IMR-90 (cell line): ENCODE results near the gene FGGY. TPM values are rescaled to one million over a fixed set of nuclear protein-coding genes. Genes with fewer than 3 reads are reported as not detected.

Source experiments
- ATAC-seq: fragments of 200-7000 bp; cut with Tn5 transposase; 2 replicates; pipeline ENCODE4 v1.9.1; 2020; ENCODE audit warnings: low read depth, mild to moderate bottlenecking, moderate library complexity
- BruUV-seq: library from RNA; stranded (reverse); fragments of 400-500 nt; replicated peaks from 2 replicates; lab custom pipeline; 2021; lab: Mats Ljungman, UMichigan
- CTCF ChIA-PET: fragments of 300-600 bp; formaldehyde crosslinking; extraction: SDS; loops from one replicate; lab custom pipeline; 2021; ENCODE audit warnings: antibody characterized with exemption; lab: Yijun Ruan, JAX
- POLR2A ChIA-PET: fragments of 300-600 bp; sonication (Branson Sonifier 250); formaldehyde crosslinking; loops from one replicate; lab custom pipeline; 2022; ENCODE audit warnings: antibody characterized with exemption; ENCODE audit not compliant: unreplicated experiment; lab: Charles Lee
- DNase-seq: peaks from one replicate; pipeline ENCODE4 v3.0.0; 2013
- H2AFZ ChIP-seq: replicated peaks from 2 replicates; pipeline ENCODE3; 2013; ENCODE audit warnings: low read length, mild to moderate bottlenecking; ENCODE audit not compliant: poor library complexity
- H2AK5ac ChIP-seq: 2 replicates; pipeline ENCODE4 v1.6.1; 2013; ENCODE audit warnings: low read depth, low read length, inconsistent platforms
- H2AK9ac ChIP-seq: replicated peaks from 2 replicates; pipeline ENCODE3; 2013; ENCODE audit warnings: mild to moderate bottlenecking, low read depth, low read length, moderate library complexity; ENCODE audit not compliant: poor library complexity
- H2BK120ac ChIP-seq: 2 replicates; pipeline ENCODE4 v1.6.1; 2013; ENCODE audit warnings: low read depth, low read length, inconsistent platforms
- H2BK15ac ChIP-seq: 3 replicates; pipeline ENCODE4 v1.6.1; 2013; ENCODE audit warnings: low read depth, low read length, inconsistent platforms
- H2BK20ac ChIP-seq: 2 replicates; pipeline ENCODE4 v1.6.1; 2013; ENCODE audit warnings: low read depth, mild to moderate bottlenecking, inconsistent platforms, low read length, moderate library complexity
- H2BK5ac ChIP-seq: 2 replicates; pipeline ENCODE4 v1.6.1; 2013; ENCODE audit warnings: mild to moderate bottlenecking, low read depth, low read length, inconsistent platforms; ENCODE audit not compliant: poor library complexity, severe bottlenecking
- H3K14ac ChIP-seq: replicated peaks from 2 replicates; pipeline ENCODE4 v1.6.1; 2013; ENCODE audit warnings: low read depth, low read length, inconsistent platforms
- H3K18ac ChIP-seq: 2 replicates; pipeline ENCODE4 v1.6.1; 2013; ENCODE audit warnings: low read depth, low read length, control low read depth
- H3K23ac ChIP-seq: 2 replicates; pipeline ENCODE4 v1.6.1; 2013; ENCODE audit warnings: low read depth, low read length, inconsistent platforms
- H3K27ac ChIP-seq: 2 replicates; pipeline ENCODE4 v1.5.1; 2013; ENCODE audit warnings: mild to moderate bottlenecking, control low read depth, low read length; ENCODE audit not compliant: insufficient read depth
- H3K27me3 ChIP-seq: 2 replicates; pipeline ENCODE4 v1.6.1; 2013; ENCODE audit warnings: low read length; ENCODE audit not compliant: control insufficient read depth, insufficient read depth
- H3K36me3 ChIP-seq: 2 replicates; pipeline ENCODE4 v1.6.1; 2013; ENCODE audit warnings: low read length, mixed read lengths; ENCODE audit not compliant: control insufficient read depth, insufficient read depth
- H3K4ac ChIP-seq: 2 replicates; pipeline ENCODE4 v1.6.1; 2013; ENCODE audit warnings: low read depth, low read length, inconsistent platforms
- H3K4me1 ChIP-seq: 2 replicates; pipeline ENCODE4 v1.6.1; 2013; ENCODE audit warnings: low read length, mixed read lengths; ENCODE audit not compliant: control insufficient read depth, insufficient read depth
- H3K4me2 ChIP-seq: 2 replicates; pipeline ENCODE4 v1.6.1; 2013; ENCODE audit warnings: low read depth, mild to moderate bottlenecking, control low read depth, low read length, moderate library complexity
- H3K4me3 ChIP-seq: 2 replicates; pipeline ENCODE4 v1.5.1; 2013; ENCODE audit warnings: low read depth, mild to moderate bottlenecking, control low read depth, low read length, moderate library complexity; ENCODE audit not compliant: insufficient read depth
- H3K56ac ChIP-seq: 2 replicates; pipeline ENCODE4 v1.6.1; 2013; ENCODE audit warnings: low read length, inconsistent platforms; ENCODE audit not compliant: insufficient read depth; ENCODE audit errors: extremely low read depth
- H3K79me1 ChIP-seq, 2 experiments: 2 replicates each; pipeline ENCODE4 v1.6.1; 2013; ENCODE audit warnings: low read length in 2 of 2, inconsistent platforms in 1 of 2, low read depth in 1 of 2
- H3K9ac ChIP-seq: 2 replicates; pipeline ENCODE4 v1.6.1; 2013; ENCODE audit warnings: low read depth, low read length, control low read depth
- H3K9me1 ChIP-seq: 2 replicates; pipeline ENCODE4 v1.6.1; 2013; ENCODE audit warnings: low read length, inconsistent platforms; ENCODE audit not compliant: insufficient read depth
- H3K9me3 ChIP-seq: 2 replicates; pipeline ENCODE4 v1.6.1; 2013; ENCODE audit warnings: low read length; ENCODE audit not compliant: control insufficient read depth, insufficient read depth
- H4K20me1 ChIP-seq: 2 replicates; pipeline ENCODE4 v1.6.1; 2013; ENCODE audit warnings: low read length, inconsistent platforms; ENCODE audit not compliant: insufficient read depth
- H4K5ac ChIP-seq: 2 replicates; pipeline ENCODE4 v1.6.1; 2013; ENCODE audit warnings: mild to moderate bottlenecking, low read depth, low read length, control low read depth
- H4K8ac ChIP-seq, 2 experiments: 2 replicates each; pipeline ENCODE4 v1.6.1; 2013; ENCODE audit warnings: low read depth in 2 of 2, low read length in 2 of 2, control low read depth in 1 of 2, inconsistent platforms in 1 of 2
- H4K91ac ChIP-seq: 2 replicates; pipeline ENCODE4 v1.6.1; 2013; ENCODE audit warnings: low read depth, low read length, inconsistent platforms; ENCODE audit not compliant: insufficient read depth
- BHLHE40 ChIP-seq: fragments of 150-350 bp; IDR thresholded peaks from 2 replicates; pipeline ENCODE4 v1.6.1; 2016; ENCODE audit warnings: mild to moderate bottlenecking, low read depth, low read length
- CEBPB ChIP-seq: IDR thresholded peaks from 2 replicates; pipeline ENCODE4 v1.6.1; 2012; ENCODE audit warnings: low read depth, low read length, improper control_type of control experiment
- CHD1 ChIP-seq: IDR thresholded peaks from 2 replicates; pipeline ENCODE4 v1.6.1; 2012; ENCODE audit warnings: low read depth, low read length, improper control_type of control experiment
- FOS ChIP-seq: fragments of 150-350 bp; IDR thresholded peaks from 2 replicates; pipeline ENCODE4 v1.6.1; 2016; ENCODE audit warnings: low read depth, low read length
- MAFK ChIP-seq: IDR thresholded peaks from 2 replicates; pipeline ENCODE4 v1.6.1; 2012; ENCODE audit warnings: low read depth, low read length, improper control_type of control experiment
- MXI1 ChIP-seq: IDR thresholded peaks from 2 replicates; pipeline ENCODE4 v1.6.1; 2012; ENCODE audit warnings: low read depth, mild to moderate bottlenecking, low read length, moderate library complexity, borderline replicate concordance
- NFE2L2 ChIP-seq: fragments of 150-350 bp; IDR thresholded peaks from 2 replicates; pipeline ENCODE4 v1.6.1; 2016; ENCODE audit warnings: low read depth, mild to moderate bottlenecking, low read length
- RAD21 ChIP-seq: IDR thresholded peaks from 2 replicates; pipeline ENCODE4 v1.6.1; 2012; ENCODE audit warnings: low read length, improper control_type of control experiment
- RCOR1 ChIP-seq: IDR thresholded peaks from 2 replicates; pipeline ENCODE4 v1.6.1; 2012; ENCODE audit warnings: mild to moderate bottlenecking, low read length, improper control_type of control experiment; ENCODE audit not compliant: insufficient replicate concordance
- RFX5 ChIP-seq: IDR thresholded peaks from 2 replicates; pipeline ENCODE4 v1.8.0; 2012; ENCODE audit warnings: low read depth, mild to moderate bottlenecking, low read length, moderate library complexity
- SMC3 ChIP-seq: fragments of 150-350 bp; IDR thresholded peaks from 2 replicates; pipeline ENCODE4 v1.6.1; 2016; ENCODE audit warnings: low read depth, mild to moderate bottlenecking, antibody characterized with exemption, low read length, moderate library complexity
- WGBS, 2 experiments: methylation state at CpG; one replicate each; pipeline versions ENCODE4 v1.1.5 to v1.1.7; 2013; ENCODE audit warnings: missing lambda C conversion rate in 2 of 2; ENCODE audit not compliant: insufficient read length in 1 of 2; ENCODE audit errors: extremely low coverage in 2 of 2; 5-methylcytosine and 5-hydroxymethylcytosine counted together
- dilution Hi-C: fragments of 300-500 bp; cut with HindIII; formaldehyde crosslinking; loops from one replicate; pipeline ENCODE4 v1.14.3; 2018; ENCODE audit warnings: low sequenced_read_pairs; ENCODE audit not compliant: unreplicated experiment
- in situ Hi-C: fragments of 300-500 bp; cut with MboI; formaldehyde crosslinking; loops from 3 replicates; pipeline ENCODE4 v1.14.3; 2019; ENCODE audit warnings: low sequenced_read_pairs, inconsistent platforms, mixed read lengths
- intact Hi-C: fragments of 100-400 bp; cut with micrococcal nuclease; formaldehyde crosslinking; loops from 2 replicates; pipeline ENCODE4 v1.10.0; 2022
- polyA plus RNA-seq, 3 experiments: library from polyadenylated mRNA; depleted of rRNA; stranded (reverse); fragments of >200 nt; gene quantifications; 2 replicates each; pipeline ENCODE4 v1.2.3, GENCODE V29; 2012; ENCODE audit warnings: low replicate concordance in 1 of 3
- total RNA-seq: library from RNA; depleted of rRNA; stranded (reverse); fragments of >200 nt; gene quantifications from 2 replicates; pipeline ENCODE4 v1.2.3, GENCODE V29; 2012
- TF ChIP-seq, protein P1 (sequence below): fragments of 150-350 bp; IDR thresholded peaks from 2 replicates; pipeline ENCODE4 v1.6.1; 2017; ENCODE audit warnings: mild to moderate bottlenecking, antibody characterized with exemption, low read length, low read depth
- TF ChIP-seq, protein P2 (sequence below): conservative IDR thresholded peaks from 2 replicates; pipeline ENCODE4 v1.5.1; 2012; ENCODE audit warnings: mild to moderate bottlenecking, low read depth, low read length, improper control_type of control experiment
- TF ChIP-seq, protein P3 (sequence below): fragments of 150-350 bp; IDR thresholded peaks from 2 replicates; pipeline ENCODE4 v1.6.1; 2016; ENCODE audit warnings: low read depth, mild to moderate bottlenecking, low read length, moderate library complexity, borderline replicate concordance

FGGY gene
- total and polyA plus RNA-seq, 2 of the 4 experiments (the other 2 are of a cell fraction) = 5.6 to 14.0 TPM

DNA sequence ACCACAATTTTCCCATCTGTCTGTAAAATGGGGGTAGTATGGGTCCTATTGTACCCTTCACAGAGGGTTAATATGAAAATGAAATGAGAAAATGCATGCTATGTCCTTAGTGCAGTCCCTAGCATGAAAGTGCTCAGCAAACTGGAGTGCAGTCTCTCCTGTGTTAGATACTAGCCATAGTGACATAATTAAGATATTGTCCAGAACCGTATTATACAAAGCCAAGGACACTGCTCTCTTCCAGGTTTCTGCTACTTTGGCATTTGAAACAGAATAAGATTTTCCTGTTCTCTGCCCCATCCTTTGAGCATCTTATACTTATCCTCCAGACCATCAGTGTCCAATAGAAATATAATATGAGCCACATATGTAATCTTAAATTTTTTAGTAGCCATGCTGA is 213.4 kb downstream of the FGGY start:
- Histone ChIP-seq H3K36me3 (no peaks in the 10 kb centered on the region), H3K56ac (no peak overlapping the region), H2BK5ac (no peak overlapping the region), H3K18ac (no peak overlapping the region), H3K4me2 (no peak overlapping the region), H3K27me3 (no peaks in the 10 kb centered on the region), H3K79me1 (no peaks in the 10 kb centered on the region), H2AK9ac (no peak overlapping the region), H3K4me1 (no peaks in the 10 kb centered on the region; the same call in 1 of the 2 replicates), H3K9me1 (peaks cover 3% of the 10 kb centered on the region; the same call in 1 of the 2 replicates), H2AFZ (no peak overlapping the region), H4K20me1 (no peaks in the 10 kb centered on the region), H3K23ac (no peak overlapping the region), H3K4ac (no peak overlapping the region), H2BK15ac (no peak overlapping the region), H3K4me3 (no peak overlapping the region), H4K8ac (no peak overlapping the region), H3K14ac (no peak overlapping the region), H3K9me3 (no peaks in the 10 kb centered on the region), H2BK20ac (no peak overlapping the region), H3K27ac (no peak overlapping the region), H3K9ac (no peak overlapping the region), H2AK5ac (no peak overlapping the region), H4K91ac (no peak overlapping the region), H4K5ac (no peak overlapping the region), H2BK120ac (no peak overlapping the region)
- in situ Hi-C loops (no loop called here), dilution Hi-C loops (no loop called here), intact Hi-C loops (no loop called here)
- no TSS peak for BruUV-seq
- CTCF ChIA-PET = no interaction called here
- TF ChIP-seq, protein P1, sequence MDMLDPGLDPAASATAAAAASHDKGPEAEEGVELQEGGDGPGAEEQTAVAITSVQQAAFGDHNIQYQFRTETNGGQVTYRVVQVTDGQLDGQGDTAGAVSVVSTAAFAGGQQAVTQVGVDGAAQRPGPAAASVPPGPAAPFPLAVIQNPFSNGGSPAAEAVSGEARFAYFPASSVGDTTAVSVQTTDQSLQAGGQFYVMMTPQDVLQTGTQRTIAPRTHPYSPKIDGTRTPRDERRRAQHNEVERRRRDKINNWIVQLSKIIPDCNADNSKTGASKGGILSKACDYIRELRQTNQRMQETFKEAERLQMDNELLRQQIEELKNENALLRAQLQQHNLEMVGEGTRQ = no peak
- no peak for TF ChIP-seq CEBPB
- no peak for TF ChIP-seq BHLHE40
- TF ChIP-seq SMC3 = no peak
- no peak for TF ChIP-seq RCOR1
- TF ChIP-seq, protein P2, sequence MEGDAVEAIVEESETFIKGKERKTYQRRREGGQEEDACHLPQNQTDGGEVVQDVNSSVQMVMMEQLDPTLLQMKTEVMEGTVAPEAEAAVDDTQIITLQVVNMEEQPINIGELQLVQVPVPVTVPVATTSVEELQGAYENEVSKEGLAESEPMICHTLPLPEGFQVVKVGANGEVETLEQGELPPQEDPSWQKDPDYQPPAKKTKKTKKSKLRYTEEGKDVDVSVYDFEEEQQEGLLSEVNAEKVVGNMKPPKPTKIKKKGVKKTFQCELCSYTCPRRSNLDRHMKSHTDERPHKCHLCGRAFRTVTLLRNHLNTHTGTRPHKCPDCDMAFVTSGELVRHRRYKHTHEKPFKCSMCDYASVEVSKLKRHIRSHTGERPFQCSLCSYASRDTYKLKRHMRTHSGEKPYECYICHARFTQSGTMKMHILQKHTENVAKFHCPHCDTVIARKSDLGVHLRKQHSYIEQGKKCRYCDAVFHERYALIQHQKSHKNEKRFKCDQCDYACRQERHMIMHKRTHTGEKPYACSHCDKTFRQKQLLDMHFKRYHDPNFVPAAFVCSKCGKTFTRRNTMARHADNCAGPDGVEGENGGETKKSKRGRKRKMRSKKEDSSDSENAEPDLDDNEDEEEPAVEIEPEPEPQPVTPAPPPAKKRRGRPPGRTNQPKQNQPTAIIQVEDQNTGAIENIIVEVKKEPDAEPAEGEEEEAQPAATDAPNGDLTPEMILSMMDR = no peak
- no peak for TF ChIP-seq CHD1
- TF ChIP-seq NFE2L2 = no peak
- TF ChIP-seq MXI1 = no peak
- TF ChIP-seq MAFK = no peak
- TF ChIP-seq RAD21 = no peak
- TF ChIP-seq, protein P3, sequence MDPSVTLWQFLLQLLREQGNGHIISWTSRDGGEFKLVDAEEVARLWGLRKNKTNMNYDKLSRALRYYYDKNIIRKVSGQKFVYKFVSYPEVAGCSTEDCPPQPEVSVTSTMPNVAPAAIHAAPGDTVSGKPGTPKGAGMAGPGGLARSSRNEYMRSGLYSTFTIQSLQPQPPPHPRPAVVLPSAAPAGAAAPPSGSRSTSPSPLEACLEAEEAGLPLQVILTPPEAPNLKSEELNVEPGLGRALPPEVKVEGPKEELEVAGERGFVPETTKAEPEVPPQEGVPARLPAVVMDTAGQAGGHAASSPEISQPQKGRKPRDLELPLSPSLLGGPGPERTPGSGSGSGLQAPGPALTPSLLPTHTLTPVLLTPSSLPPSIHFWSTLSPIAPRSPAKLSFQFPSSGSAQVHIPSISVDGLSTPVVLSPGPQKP = no peak
- TF ChIP-seq FOS = no peak
- no peak for TF ChIP-seq RFX5
- WGBS, 2 experiments = no CpG with 5 or more reads among the region's 1 CpG
- POLR2A ChIA-PET = no interaction called here
- ATAC-seq = no peak
- DNase-seq = no peak
